Esophagus mucosa (tissue), 1 donor: Measurements from ENCODE around the gene PDPN. TPM values are rescaled to one million over a fixed set of nuclear protein-coding genes. Genes with fewer than 3 reads are reported as not detected.
A peak's percentile ranks its signal among the peaks of the same experiment; 100 is the strongest.

Experiments
- ATAC-seq: fragments of 200-7000 bp; cut with Tn5 transposase; one replicate; pipeline ENCODE4 v1.9.1; 2020
- total RNA-seq: library from RNA; stranded (reverse); gene quantifications from one replicate; pipeline ENCODE4 v1.2.4, GENCODE V29; 2023
- donor health status: DM: yes; HTN: yes; CAD: no.

PDPN gene
- total RNA-seq, 1 donor from 2014 or later, result 19.9 TPM

GRCh38 chr1:13619909-13620308 lies 36.3 kb downstream of the PDPN start:
- peak; percentile 74 for ATAC-seq

- no peak for ATAC-seq
These were observed 37.2 kb downstream of the PDPN start for GRCh38 chr1:13620825-13621224.

- no peak for ATAC-seq
These were observed 38.8 kb downstream of the PDPN start for GRCh38 chr1:13622446-13622845.

GRCh38 chr1:13623021-13623637 lies 39.5 kb downstream of the PDPN start:
- ATAC-seq, result no peak

- ATAC-seq, result no peak
These were observed 40.9 kb downstream of the PDPN start for GRCh38 chr1:13624526-13624925.

GRCh38 chr1:13627127-13627526 lies 43.5 kb downstream of the PDPN start:
- ATAC-seq, result no peak

- ATAC-seq, result no peak
These were observed 44.6 kb downstream of the PDPN start for GRCh38 chr1:13628218-13628617.

- peak; percentile 33 for ATAC-seq
These were observed 45.1 kb downstream of the PDPN start for GRCh38 chr1:13628711-13629110.

- no peak for ATAC-seq
These were observed 58.8 kb downstream of the PDPN start for GRCh38 chr1:13642306-13643004.

- ATAC-seq, result no peak
These were observed 59.4 kb downstream of the PDPN start for GRCh38 chr1:13643017-13643416.

GRCh38 chr1:13646521-13646920 lies 62.9 kb downstream of the PDPN start:
- no peak for ATAC-seq

GRCh38 chr1:13651279-13651678 lies 67.6 kb downstream of the PDPN start:
- ATAC-seq, result peak; percentile 56

- no peak for ATAC-seq
These were observed 68.6 kb downstream of the PDPN start for GRCh38 chr1:13652238-13652637.

- ATAC-seq, result peak; percentile 30
These were observed 77.9 kb downstream of the PDPN start for GRCh38 chr1:13661539-13661938.

GRCh38 chr1:13662493-13662892 lies 78.9 kb downstream of the PDPN start:
- no peak for ATAC-seq

- ATAC-seq, result peak; percentile 30
These were observed 80.3 kb downstream of the PDPN start for GRCh38 chr1:13663969-13664368.

- ATAC-seq, result peak; percentile 82
These were observed 80.8 kb downstream of the PDPN start for GRCh38 chr1:13664451-13664850.

GRCh38 chr1:13666317-13666716 lies 82.7 kb downstream of the PDPN start:
- no peak for ATAC-seq

Other genes starting within 250 kb of the PDPN start
- not detected for gene PRAMEF14, start 236.7 kb upstream of the PDPN start, total RNA-seq
- gene PRAMEF19, start 211.9 kb upstream of the PDPN start, total RNA-seq, result not detected
- gene PRAMEF17, start 194.2 kb upstream of the PDPN start, total RNA-seq, result not detected
- not detected for gene PRAMEF20, start 173.4 kb upstream of the PDPN start, total RNA-seq
- gene LRRC38, start 69.8 kb upstream of the PDPN start, total RNA-seq, result not detected
- 24.7 TPM for gene PRDM2, start 116.4 kb downstream of the PDPN start, total RNA-seq